NCI-H2227 (cell line): ENCODE measurements around the gene KCTD12.

Experiments used
- DNase-seq: peaks from one replicate; lab custom pipeline; 2025; ENCODE audit not compliant: unreplicated experiment; lab: John Stamatoyannopoulos, UW

Gene KCTD12

GRCh38 chr13:76888421-76888820 is 2.2 kb upstream of the KCTD12 start:
- DNase-seq, result no peak

GRCh38 chr13:76887076-76887563 is 915 bp upstream of the KCTD12 start:
- peak; percentile 7 for DNase-seq

GRCh38 chr13:76886005-76886291 is 257 bp downstream of the KCTD12 start:
- DNase-seq, result peak; percentile 30

GRCh38 chr13:76885203-76886004 is 801 bp downstream of the KCTD12 start:
- peak; percentile 30 for DNase-seq

DNA sequence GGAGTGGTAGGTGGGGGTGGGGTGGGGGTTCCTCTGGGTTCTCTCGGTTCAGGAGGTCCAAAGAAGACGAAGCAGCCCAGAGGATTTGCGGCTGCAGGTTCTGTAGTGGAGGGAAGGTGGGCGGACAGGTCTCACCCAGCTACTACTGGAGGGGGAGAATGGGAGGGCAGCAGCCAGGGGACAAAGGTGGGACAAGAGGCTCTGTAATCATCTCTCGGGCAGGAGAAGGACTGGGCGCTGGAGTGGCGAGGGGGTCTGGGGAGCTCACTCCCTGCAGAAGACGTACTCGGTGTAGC is 1.4 kb downstream of the KCTD12 start:
- DNase-seq, result no peak

DNA sequence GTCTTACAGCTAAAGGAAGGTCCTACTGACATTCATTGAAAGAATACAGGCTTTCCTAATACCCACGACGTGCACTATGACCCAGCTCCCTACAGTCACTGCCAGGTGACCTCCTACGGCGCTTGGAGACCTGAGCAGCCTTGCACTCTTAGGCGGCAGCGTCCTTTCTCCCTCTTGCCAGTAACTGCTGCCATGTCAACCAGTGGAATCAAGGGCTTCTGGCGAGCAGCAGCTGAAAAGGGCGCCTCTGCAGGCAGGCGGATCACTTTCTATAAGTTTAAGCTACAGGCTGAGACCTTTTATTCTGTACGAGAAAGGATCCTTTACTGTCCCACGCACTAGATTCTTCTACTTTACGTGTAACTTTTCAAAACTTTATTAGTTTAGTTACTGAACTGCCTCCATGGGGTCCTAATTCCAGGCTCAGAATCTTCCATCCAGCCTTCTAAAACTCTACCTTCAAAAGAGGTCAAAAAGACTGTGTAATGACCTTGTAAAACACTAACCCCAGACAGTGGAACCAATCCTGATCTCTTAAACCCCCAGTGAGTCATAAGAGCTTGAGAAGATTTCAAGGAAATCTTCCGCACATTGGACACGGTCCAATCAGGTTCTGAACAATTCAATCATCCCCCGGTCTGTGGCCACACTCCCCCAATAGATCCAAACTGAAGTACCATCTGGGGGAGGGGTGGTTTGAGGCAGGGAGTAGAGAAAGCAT is 1.9 kb downstream of the KCTD12 start:
- DNase-seq, result no peak

DNA sequence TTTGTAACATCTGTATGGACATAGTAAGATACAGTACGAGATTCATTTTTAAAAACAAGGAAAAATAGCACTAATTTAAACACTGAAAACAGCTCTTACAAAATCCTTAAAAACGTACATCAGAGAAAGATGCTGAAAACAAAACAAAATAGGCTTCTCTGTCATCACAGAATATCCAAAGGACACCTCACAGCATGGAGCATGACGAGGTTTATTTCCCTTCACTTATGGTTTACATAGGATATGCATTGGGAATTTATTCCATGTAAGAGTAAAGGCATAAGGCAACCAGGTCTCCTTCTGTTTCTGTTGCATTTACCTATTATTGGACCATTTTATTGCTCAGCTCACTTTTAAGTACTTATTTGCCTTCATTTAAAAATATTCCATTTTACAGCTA is 3.0 kb downstream of the KCTD12 start:
- DNase-seq, result no peak

DNA sequence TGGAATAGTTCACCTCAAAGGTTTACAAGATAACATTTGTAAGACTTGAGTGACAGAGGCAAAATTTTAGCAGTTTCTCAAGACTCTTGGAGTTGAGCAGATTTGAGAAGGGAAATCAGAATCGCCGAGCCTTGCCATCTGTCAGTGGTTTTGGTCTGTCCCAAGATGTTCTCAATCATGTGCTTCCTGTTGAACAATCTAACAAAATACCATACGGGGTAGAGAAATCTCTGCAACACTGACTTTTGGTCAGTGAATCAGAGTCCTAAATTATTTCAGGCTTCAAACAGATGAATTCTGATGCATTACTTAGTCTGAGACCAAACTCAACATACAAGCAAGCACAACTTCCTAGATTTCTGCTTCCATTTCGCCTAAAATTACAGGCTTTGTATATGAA is 3.8 kb downstream of the KCTD12 start:
- DNase-seq, result no peak

DNA sequence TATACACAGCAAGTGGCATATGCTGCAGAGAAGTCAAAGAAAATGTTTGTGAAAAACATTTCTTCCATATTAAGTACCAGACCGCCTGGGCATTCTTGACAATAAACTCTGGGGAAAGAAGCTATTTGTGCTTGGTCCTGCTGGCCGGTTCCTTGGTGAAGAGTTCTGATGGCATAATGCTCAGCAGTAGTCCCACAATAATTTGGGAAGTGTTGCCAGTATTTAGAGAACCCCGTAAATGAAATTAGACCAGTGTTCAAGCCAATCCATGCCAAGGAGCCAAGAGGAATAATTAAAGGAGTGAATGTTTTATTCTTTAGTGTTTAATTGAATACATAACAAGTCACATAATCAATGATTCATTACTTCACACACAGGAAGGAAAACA is 6.3 kb downstream of the KCTD12 start:
- DNase-seq, result no peak

DNA sequence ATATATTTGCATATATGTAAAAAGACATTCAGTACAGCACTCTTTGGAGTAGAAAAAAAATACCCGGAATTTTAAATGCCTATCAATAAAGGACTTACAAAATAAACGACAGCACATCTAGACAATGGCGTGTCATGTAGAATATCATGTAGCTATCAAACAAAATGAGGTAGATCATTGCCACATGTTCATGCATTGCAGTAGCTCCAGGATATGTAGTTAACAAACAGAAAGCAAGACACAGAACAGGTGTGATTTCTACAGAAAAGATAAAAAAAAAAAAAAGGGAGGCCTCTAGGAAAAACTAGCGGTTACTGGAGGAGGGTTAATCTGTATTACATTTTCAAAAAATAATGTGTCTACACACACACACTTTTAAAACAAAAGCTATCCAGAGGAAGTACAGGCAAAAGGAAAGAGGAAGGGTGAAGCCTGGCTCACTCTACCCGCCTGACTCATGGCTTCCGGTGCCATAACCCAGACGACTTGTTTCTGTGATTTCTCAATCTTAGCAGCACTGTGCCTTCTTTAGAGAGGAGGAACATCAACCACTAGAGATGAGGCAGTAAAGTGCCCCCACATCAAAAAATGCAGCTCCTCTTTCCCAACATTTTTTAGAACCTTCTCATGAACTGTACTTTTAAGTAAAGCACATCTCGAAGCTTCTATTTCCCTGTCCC is 6.9 kb downstream of the KCTD12 start:
- no peak for DNase-seq

GRCh38 chr13:76878043-76878442 is 8.2 kb downstream of the KCTD12 start:
- no peak for DNase-seq

DNA sequence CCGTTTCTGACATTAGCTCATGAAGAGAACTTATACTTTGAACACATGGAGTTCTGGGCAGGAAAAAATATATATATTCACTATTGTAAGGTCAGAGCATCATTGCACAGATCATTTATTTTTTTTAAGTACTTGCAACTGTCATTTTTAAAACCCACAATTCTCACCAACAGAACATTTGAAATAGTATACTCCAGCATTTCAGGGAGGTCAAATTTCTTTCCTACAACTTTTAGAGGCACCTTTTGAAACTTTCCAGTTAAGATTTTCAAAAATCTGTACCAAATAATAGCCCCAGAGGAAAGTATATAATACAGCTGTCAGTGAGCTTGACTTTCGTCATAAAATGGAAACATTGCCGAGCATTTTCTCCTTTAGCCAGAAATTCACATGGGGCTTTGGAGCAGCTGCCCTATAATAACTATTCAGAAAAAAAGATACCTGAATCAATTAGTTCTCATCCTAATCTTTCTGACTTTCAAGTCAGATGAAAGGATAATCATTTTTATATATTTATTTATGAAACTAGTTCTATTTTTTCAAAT is 10.9 kb downstream of the KCTD12 start:
- DNase-seq, result no peak

GRCh38 chr13:76874479-76874878 is 11.7 kb downstream of the KCTD12 start:
- no peak for DNase-seq

DNA sequence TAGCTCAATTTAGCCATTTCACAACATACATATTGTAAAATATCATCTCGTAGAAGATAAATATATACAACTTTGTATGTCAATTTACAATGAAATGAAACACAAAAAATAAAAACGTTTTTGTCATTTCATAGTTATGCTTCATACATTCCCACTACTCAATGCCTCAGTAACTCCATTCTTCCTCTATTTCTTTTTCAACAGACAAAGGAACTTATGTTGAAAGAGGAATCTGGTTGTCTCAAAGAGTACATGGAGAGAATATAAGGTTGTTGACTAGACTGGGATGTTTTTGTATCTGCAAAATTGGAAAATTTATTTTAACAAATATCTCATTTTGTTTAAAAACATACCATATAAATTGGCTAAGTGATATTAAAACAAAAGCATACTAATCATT is 12.8 kb downstream of the KCTD12 start:
- no peak for DNase-seq

GRCh38 chr13:76872675-76873074 is 13.5 kb downstream of the KCTD12 start:
- DNase-seq, result no peak

- DNase-seq, result no peak
Measured at GRCh38 chr13:76871432-76871831, 14.8 kb downstream of the KCTD12 start.

DNA sequence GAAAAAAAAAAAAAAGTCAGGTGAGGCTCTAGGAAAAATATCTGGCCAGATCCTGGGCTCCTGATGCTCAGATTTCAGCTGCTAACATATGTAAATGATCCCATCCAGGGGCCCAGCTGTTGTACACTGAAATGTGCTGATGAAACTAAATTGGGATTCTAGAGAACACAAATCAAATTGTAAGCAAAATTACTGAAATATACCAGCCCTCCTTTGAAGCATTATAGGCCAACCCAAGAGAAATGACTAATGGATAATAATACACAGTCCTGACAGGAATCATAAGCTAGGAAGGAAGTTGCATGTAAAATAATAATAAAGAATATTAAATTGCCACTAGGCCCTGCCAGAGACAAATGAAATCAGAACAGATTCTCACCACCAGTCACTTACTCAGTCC is 17.8 kb downstream of the KCTD12 start:
- DNase-seq, result no peak

- no peak for DNase-seq
Measured at GRCh38 chr13:76865996-76866503, 20.2 kb downstream of the KCTD12 start.

DNA sequence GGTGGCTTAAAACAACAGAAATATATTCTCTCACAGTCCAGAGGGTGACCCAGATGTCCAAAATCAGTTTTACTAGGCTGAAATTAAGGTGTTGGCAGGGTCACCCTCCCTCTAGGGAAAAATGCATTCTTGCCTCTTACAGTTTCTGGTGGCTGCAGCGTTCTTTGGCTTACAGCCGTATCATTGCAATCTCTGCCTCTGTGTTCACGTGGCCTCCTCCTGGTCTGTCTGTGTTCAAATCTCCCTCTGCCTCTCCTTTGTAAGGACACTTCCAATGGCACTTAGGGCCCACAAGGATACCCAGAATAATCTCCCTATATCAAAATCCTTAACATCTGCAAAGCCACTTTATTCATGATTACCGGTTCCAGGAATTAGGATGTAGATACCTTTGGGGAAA is 21.1 kb downstream of the KCTD12 start:
- DNase-seq, result no peak

DNA sequence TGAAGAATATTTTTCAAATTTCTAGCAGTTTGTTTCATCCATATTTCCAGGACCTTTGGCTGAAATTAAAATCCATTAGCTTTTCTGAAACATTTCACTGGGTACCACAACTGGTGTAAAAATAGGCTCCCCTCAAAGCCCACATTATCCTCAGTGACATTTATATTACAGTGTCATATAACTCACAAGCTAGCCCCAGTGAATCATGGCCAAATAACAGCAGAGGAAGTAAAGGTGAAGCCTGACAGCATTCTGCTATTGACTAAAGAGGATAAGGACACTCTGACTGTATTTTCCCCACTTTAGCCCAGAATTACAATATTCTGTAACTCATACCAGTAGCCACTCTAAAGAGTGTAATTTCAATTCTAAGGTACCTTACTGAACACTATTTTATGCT is 21.9 kb downstream of the KCTD12 start:
- no peak for DNase-seq

DNA sequence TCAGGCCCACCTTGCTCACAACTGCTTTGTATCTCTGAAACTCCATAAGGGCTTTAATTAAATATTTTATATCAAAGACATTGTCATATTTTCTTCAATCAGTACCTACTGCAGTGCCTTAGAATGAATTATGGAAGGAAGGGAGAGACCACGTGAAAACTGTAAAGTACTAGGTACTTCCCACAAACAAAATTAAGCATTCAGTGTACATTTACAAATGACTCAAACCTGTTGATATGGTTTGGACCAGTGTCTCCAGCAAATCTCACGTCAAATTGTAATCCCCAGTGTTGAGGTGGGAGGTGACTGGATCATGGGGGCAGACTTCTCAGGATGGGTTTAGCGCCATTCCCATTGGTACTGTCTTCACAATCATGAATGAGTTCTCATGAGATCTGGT is 23.2 kb downstream of the KCTD12 start:
- no peak for DNase-seq

DNA sequence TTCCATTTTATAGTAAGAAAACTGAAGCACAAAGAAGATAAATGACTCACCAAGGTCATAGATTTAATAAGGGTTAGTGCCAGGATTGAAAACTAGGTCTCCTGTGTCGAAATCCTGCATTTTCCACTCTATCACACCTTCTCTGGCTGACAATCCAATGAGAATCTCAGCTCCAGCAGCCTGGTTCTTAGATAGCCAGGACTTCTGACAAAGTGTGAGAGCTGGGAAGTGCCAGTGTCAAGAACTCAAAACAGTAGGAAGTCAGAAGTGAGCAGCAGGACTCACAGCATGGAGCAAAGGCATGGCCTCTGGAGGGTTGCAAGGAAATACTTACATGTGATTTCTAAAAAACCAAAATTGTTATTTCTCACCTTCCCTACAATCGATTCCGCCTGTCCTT is 24.3 kb downstream of the KCTD12 start:
- DNase-seq, result no peak
